Measurements from ENCODE around the gene CTSZ. TPM values are rescaled to one million over a fixed set of nuclear protein-coding genes. Genes with fewer than 3 reads are reported as not detected.

Gene CTSZ
- total and polyA plus RNA-seq, 2 experiments from 2014 or later = 3.7 to 71.3 TPM

DNA sequence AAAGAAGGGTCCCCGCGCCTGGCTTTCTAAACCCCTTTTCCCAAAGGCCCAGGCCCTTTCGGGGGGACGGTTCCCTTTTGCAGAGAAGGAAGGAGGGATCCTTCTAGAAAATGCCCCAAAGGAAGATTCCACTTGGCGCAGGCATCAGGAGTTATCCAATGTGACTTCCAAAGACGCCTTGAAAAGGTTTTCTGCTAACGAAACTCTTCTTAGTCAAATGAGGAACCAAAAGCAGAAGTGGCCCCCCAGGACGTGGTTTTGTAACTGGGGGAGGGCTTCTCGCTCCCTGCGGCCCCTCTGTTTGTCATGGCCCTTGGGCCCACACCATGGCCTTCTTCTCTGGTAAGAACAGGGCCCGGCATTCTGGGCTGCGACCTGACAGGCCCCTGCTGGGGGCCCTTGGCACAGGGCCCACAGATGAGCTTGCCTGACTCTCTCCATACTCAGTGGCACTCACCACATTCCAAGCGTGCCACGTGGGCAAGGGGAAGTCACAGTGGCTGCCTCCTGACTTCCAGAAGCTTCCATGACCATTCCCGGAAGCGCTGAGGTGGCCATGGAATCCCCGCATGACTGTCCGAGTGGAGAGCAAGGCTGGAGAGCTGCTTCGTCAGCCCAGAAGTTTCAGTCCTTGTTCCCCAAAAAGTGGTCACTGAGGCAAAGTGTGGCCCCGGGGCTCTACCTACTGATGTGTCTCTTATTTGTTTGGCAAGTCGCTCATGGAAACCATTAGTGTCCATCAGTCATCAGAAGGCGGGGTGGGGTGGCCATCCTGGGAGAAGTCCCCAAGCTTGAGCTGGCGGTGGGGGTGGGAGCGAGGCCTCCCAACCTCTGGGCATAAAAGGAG lies 834 bp upstream of the CTSZ start:
- H3K4me3 ChIP-seq = no peak overlapping the region
- peaks cover 12% of the 10 kb centered on the region for H3K4me1 ChIP-seq (ENCODE audit: low read depth)

DNA sequence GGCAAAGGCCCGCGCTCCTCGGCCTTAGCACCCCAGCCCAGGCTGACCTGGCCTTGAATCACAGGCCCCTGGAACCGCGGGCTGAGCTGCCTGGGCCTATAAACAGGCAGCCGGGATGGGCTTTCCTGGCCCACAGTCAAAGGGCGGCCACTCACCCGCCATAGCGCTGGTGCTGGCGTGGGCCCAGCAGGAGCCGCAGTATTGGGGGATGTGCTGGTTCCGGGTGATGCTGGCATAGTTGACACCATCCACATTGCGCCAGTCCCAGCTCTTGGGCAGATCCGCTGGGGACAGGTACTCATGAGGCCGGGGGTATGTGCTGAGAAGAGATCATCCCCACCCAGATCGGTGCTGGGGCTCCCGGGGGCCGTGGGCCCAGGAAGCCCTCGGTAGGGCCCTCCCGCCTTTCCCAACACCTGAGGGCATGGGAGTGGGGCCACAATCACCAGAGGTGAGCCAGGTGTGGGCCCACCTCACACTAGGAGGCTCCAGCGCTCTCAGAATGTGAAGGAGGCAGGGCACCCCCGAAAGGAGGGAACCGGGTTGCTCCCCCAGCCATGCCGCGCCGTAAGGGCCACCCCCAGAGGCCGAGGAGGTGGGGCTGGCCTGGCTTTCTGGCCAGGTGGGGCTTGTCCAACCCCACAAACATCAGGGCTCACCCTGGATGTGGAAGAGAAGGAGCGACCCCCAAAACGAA lies 739 bp downstream of the CTSZ start:
- H3K4me1 ChIP-seq (ENCODE audit: low read depth) = peaks cover 12% of the 10 kb centered on the region
- DNase-seq (ENCODE audit: low read depth in 1 of 2, low spot score in 1 of 2) = no peak
- H3K36me3 ChIP-seq = no peaks in the 10 kb centered on the region
- H3K27me3 ChIP-seq = no peaks in the 10 kb centered on the region
- TF ChIP-seq, protein P1, sequence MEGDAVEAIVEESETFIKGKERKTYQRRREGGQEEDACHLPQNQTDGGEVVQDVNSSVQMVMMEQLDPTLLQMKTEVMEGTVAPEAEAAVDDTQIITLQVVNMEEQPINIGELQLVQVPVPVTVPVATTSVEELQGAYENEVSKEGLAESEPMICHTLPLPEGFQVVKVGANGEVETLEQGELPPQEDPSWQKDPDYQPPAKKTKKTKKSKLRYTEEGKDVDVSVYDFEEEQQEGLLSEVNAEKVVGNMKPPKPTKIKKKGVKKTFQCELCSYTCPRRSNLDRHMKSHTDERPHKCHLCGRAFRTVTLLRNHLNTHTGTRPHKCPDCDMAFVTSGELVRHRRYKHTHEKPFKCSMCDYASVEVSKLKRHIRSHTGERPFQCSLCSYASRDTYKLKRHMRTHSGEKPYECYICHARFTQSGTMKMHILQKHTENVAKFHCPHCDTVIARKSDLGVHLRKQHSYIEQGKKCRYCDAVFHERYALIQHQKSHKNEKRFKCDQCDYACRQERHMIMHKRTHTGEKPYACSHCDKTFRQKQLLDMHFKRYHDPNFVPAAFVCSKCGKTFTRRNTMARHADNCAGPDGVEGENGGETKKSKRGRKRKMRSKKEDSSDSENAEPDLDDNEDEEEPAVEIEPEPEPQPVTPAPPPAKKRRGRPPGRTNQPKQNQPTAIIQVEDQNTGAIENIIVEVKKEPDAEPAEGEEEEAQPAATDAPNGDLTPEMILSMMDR (IDR thresholded peaks at IDR 0.05; ENCODE audit: low read depth, low read length) = no peak
- no peaks in the 10 kb centered on the region for H3K9me3 ChIP-seq (ENCODE audit: low read depth)
- peak overlapping the region; percentile 31 for H3K4me3 ChIP-seq
- no peak overlapping the region for H3K27ac ChIP-seq

More for the DNA sequence above, 834 bp upstream of the CTSZ start:
- TF ChIP-seq, protein P1 (IDR thresholded peaks at IDR 0.05; ENCODE audit: low read depth, low read length) = no peak
- Histone ChIP-seq H3K9me3 (ENCODE audit: low read depth) (no peaks in the 10 kb centered on the region), H3K27ac (no peak overlapping the region), H3K36me3 (no peaks in the 10 kb centered on the region), H3K27me3 (no peaks in the 10 kb centered on the region)
- DNase-seq (ENCODE audit: low read depth in 1 of 2, low spot score in 1 of 2) = no peak

DNA sequence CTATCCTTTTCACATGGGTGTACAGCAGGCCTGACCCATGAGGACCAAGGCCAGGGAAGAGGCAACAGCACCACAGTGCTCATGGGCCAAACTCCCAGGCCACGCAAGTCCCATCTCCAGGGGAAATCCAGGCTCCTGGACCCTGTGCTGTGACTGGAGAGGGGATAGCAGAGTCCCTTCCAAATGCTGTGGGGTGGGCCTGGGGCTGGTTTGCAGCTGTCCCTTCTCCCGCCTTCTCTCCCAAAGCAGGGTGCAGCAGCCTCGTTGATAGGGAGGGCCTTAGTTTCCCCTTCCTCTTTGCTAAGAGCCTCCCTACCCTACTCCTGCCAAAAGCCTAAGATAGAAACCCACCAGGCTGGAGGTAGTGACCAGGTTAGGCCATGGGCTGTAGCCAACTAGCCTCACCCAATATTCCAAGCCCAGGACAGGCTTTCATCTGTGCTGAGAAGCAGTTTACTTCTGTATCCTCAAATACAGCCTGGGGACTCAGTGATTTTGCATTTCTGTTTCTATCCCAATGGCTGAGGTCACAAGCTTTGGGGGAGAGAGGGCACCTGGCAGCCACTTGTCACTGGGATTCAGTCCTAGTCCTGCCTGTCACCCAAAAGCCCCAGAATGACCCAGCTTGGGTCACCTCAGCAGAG lies 1.4 kb downstream of the CTSZ start:
- peaks cover 12% of the 10 kb centered on the region for H3K4me1 ChIP-seq (ENCODE audit: low read depth)
- no peak for DNase-seq (ENCODE audit: low read depth in 1 of 2, low spot score in 1 of 2)
- no peaks in the 10 kb centered on the region for H3K36me3 ChIP-seq
- H3K27me3 ChIP-seq = no peaks in the 10 kb centered on the region
- TF ChIP-seq, protein P1 (IDR thresholded peaks at IDR 0.05; ENCODE audit: low read depth, low read length) = no peak
- no peak overlapping the region for H3K4me3 ChIP-seq
- no peak overlapping the region for H3K27ac ChIP-seq
- H3K9me3 ChIP-seq (ENCODE audit: low read depth) = no peaks in the 10 kb centered on the region

DNA sequence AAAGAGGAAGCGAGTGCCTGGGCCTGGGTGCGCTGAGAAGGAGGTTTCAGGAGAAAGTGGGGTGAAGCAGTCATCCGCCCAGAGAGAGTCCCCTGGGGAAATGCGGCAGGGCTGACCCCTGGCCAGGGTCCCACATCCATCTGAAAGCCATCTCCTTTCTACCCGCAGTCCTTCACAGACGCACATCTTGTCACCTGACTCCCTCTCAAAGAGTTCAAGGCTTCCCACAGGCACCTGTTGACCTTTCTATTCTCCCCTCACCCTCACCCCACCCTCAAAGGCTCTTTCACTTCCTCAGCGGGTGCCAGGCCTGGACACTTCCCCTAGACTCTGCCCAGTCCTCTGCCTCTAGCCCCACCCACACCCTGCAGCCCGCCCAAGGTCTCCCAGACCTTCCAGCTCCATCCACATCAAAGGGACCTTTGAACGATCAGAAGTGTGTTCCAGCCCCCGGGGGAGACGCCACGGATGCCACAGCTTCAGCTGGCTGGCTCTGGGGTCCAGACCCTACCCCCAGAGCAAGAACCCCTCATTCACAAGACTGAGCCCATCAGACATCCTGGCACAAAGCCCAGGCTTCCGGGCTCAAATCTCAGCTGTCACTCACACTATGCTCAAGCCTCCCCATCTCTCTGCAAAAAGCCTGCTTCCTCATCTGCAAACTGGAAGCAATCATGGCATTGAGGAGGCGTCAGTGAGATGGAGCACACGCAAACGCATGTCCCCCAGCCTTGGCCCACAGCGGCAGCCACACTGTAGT lies 2.1 kb downstream of the CTSZ start:
- H3K36me3 ChIP-seq = no peaks in the 10 kb centered on the region
- no peak for DNase-seq (ENCODE audit: low read depth in 1 of 2, low spot score in 1 of 2)
- H3K27ac ChIP-seq = no peak overlapping the region
- no peak overlapping the region for H3K4me3 ChIP-seq
- TF ChIP-seq, protein P1 (IDR thresholded peaks at IDR 0.05; ENCODE audit: low read depth, low read length) = no peak
- no peaks in the 10 kb centered on the region for H3K9me3 ChIP-seq (ENCODE audit: low read depth)
- H3K27me3 ChIP-seq = no peaks in the 10 kb centered on the region
- peaks cover 12% of the 10 kb centered on the region for H3K4me1 ChIP-seq (ENCODE audit: low read depth)

- H3K9me3 ChIP-seq (ENCODE audit: low read depth) = no peaks in the 10 kb centered on the region
- DNase-seq (ENCODE audit: low read depth in 1 of 2, low spot score in 1 of 2) = no peak
- H3K27ac ChIP-seq = no peak overlapping the region
- H3K27me3 ChIP-seq = no peaks in the 10 kb centered on the region
- TF ChIP-seq, protein P1 (IDR thresholded peaks at IDR 0.05; ENCODE audit: low read depth, low read length) = no peak
- H3K4me1 ChIP-seq (ENCODE audit: low read depth) = peaks cover 12% of the 10 kb centered on the region
- no peaks in the 10 kb centered on the region for H3K36me3 ChIP-seq
- no peak overlapping the region for H3K4me3 ChIP-seq
Measured at GRCh38 chr20:59004493-59004762, 2.6 kb downstream of the CTSZ start.
